Tibial artery (tissue), 4 donors: ENCODE measurements around the gene PTK7.
A peak's percentile ranks its signal among the peaks of the same experiment; 100 is the strongest.

Experiments used
- DNase-seq, 2 donors: peaks; one replicate each; pipeline ENCODE4 v3.0.0-alpha.2; 2019
- H3K27ac ChIP-seq, 2 donors: fragments of 200-600 bp; sonication (generic) in 1 of 2; 1 replicate in 1 of 2; 2 replicates in 1 of 2; pipeline ENCODE4 v1.5.1; 2018 to 2019; ENCODE audit warnings: mild to moderate bottlenecking in 1 of 2
- H3K27me3 ChIP-seq, 2 donors: fragments of 200-600 bp; sonication (generic) in 1 of 2; one replicate each; pipeline versions ENCODE4 v1.5.1 to v1.6.0; 2016 to 2019
- H3K36me3 ChIP-seq, 3 donors: fragments of 200-600 bp; sonication (generic) in 2 of 3; one replicate each; pipeline ENCODE4 v1.5.1; 2016 to 2019; ENCODE audit warnings: mild to moderate bottlenecking in 2 of 3
- H3K4me1 ChIP-seq, 4 donors: fragments of 200-600 bp; sonication (generic) in 2 of 4; 1 replicate in 3 of 4; 2 replicates in 1 of 4; pipeline ENCODE4 v1.5.1; 2016 to 2019
- H3K4me3 ChIP-seq, 2 donors: fragments of 200-600 bp; sonication (generic) in 1 of 2; 1 replicate in 1 of 2; 2 replicates in 1 of 2; pipeline ENCODE4 v1.5.1; 2018 to 2019; ENCODE audit warnings: mild to moderate bottlenecking in 2 of 2
- H3K9me3 ChIP-seq, 3 donors: fragments of 200-600 bp; sonication (generic) in 1 of 3; one replicate each; pipeline ENCODE4 v1.5.1; 2016 to 2019
- intact Hi-C: fragments of 100-400 bp; cut with DNase I; formaldehyde crosslinking; loops from one replicate; pipeline ENCODE4 v1.15.0; 2023; ENCODE audit warnings: low total_unique reads
- TF ChIP-seq, protein P1 (sequence below), 2 experiments: fragments of 200-600 bp in 1 of 2; fragments of 450-650 bp in 1 of 2; IDR thresholded peaks; one replicate each; pipeline ENCODE4 v1.5.1; 2017 to 2019; ENCODE audit warnings: antibody characterized with exemption in 2 of 2, mild to moderate bottlenecking in 1 of 2, moderate library complexity in 1 of 2

PTK7 gene

DNA sequence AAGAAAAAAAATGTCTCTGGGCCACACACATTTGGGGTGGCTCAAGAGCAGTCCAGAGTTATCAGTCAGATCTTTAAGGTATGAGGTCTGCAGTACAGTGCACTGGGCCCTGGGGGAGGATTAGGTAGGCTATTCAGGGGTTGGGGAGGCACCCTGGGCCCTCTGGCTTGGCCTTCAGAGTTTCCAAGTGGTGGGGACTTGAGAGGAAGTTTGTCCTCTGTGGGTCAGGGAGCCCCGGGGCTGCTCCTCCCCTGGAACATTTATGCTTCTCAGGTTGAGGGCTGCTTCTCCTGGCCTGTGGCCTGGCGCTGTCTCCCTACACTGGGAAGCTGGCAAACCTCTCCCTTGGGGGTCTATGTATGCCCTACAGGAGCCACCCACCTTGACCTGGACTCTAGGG is 46.0 kb downstream of the PTK7 start:
- DNase-seq = no peak
- Histone ChIP-seq H3K36me3 (no peaks in the 10 kb centered on the region), H3K9me3 (no peaks in the 10 kb centered on the region), H3K27me3 (no peaks in the 10 kb centered on the region), H3K27ac (peak overlapping the region; percentile 75), H3K4me1 (peaks cover 0 to 30% (median 21%) of the 10 kb centered on the region in 4 donors), H3K4me3 (no peak overlapping the region)
- TF ChIP-seq, protein P1, sequence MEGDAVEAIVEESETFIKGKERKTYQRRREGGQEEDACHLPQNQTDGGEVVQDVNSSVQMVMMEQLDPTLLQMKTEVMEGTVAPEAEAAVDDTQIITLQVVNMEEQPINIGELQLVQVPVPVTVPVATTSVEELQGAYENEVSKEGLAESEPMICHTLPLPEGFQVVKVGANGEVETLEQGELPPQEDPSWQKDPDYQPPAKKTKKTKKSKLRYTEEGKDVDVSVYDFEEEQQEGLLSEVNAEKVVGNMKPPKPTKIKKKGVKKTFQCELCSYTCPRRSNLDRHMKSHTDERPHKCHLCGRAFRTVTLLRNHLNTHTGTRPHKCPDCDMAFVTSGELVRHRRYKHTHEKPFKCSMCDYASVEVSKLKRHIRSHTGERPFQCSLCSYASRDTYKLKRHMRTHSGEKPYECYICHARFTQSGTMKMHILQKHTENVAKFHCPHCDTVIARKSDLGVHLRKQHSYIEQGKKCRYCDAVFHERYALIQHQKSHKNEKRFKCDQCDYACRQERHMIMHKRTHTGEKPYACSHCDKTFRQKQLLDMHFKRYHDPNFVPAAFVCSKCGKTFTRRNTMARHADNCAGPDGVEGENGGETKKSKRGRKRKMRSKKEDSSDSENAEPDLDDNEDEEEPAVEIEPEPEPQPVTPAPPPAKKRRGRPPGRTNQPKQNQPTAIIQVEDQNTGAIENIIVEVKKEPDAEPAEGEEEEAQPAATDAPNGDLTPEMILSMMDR (IDR thresholded peaks at IDR 0.05) = no peak
- intact Hi-C loops = loop anchor here (5.0 kb wide), 1 partner anchor 110 kb away; the partner anchor contains the start of genes KLHDC3 and MEA1

DNA sequence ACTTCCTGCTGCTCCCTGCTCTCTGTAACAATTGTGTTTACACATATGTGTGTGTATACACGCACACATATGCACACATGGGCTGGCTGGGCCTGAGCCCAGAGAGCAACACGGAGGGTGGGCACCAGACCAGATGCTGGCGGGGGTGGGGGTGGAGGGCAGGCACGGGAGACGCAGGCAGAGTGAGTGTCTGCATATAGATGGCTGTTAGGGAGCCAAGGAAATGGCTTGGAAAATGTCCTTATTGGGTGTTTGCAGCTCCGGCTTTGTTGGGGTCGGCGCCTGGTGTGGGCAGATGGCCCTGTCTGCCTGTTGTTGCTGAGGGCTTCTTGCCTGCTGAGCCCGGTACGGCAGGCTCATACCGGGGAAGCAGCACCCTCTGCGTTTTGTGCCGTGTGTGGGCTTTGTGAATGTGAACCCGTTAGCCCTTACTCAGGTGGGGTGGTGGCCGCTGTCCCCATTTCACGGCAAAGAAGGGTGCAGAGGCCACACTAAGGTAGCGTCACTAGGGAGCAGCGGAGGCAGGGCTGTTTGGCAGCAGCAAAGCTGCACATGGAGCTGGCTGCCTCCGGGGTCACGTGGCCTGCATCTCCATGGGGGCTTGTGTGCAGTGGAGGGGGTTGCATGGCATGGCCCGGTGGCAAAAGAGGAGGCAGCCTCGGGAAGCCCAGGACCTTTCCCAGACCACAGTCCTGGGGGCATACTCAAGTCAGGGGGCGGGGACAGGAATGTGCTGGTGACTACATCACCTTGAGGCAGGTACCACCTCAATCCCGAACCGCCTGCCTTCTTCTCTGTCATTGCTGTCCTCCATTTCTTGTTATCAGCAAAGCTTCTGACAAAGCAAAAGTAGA is 47.6 kb downstream of the PTK7 start:
- Histone ChIP-seq H3K36me3 (no peaks in the 10 kb centered on the region), H3K9me3 (no peaks in the 10 kb centered on the region), H3K27ac (no peak overlapping the region), H3K4me3 (no peak overlapping the region), H3K4me1 (peaks cover 0 to 34% (median 21%) of the 10 kb centered on the region in 4 donors), H3K27me3 (no peaks in the 10 kb centered on the region)
- no peak for DNase-seq
- TF ChIP-seq, protein P1 (IDR thresholded peaks at IDR 0.05) = no peak
- intact Hi-C loops = loop anchor here (5.0 kb wide), 1 partner anchor 111 kb away; the partner anchor contains the start of genes KLHDC3 and MEA1

DNA sequence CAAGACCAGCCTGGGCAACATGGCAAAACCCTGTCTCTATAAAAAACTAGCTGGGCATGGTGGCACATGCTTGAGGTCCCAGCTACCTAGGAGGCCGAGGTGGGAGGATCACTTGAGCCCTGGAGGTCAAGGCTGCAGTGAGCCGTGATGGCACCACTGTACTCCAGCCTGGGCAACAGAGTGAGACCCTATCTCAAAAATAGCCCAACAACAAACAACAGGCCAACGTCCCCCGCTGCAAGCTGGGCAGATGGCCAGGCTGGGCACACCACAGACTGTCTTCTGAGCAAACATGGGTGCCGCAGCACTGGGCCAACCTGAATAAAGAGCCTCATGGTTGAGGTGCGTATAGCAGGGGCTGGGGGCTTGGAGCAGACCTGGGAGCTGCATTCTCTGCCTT is 48.4 kb downstream of the PTK7 start:
- no peaks in the 10 kb centered on the region for H3K36me3 ChIP-seq
- H3K27ac ChIP-seq = no peak overlapping the region
- TF ChIP-seq, protein P1 (IDR thresholded peaks at IDR 0.05) = no peak
- peaks cover 0 to 41% (median 24%) of the 10 kb centered on the region in 4 donors for H3K4me1 ChIP-seq
- intact Hi-C loops = loop anchor here (5.0 kb wide), 1 partner anchor 112 kb away; the partner anchor contains the start of genes KLHDC3 and MEA1
- DNase-seq = no peak
- H3K27me3 ChIP-seq = no peaks in the 10 kb centered on the region
- H3K9me3 ChIP-seq = no peaks in the 10 kb centered on the region
- H3K4me3 ChIP-seq = no peak overlapping the region

DNA sequence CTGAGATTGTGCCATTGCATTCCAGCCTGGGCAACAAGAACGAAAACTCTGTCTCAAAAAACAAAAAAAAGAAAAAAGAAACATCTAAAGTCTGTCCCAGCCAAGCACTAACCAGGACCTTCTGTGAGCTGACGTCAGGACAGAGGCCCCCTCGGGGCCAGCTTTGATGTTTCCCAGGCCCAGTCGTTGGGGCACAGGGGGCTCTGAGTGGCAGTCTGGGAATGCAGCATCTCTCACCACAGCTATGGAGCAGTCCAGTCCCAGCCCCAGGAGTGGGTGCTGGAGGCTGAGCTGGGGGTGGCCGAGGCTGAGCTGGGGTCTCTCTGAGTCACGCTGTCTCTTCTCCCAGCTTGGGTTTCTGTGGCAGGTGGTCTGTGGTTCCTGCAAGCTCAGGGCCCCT is 49.0 kb downstream of the PTK7 start:
- Histone ChIP-seq H3K36me3 (no peaks in the 10 kb centered on the region), H3K4me1 (peaks cover 0 to 44% (median 26%) of the 10 kb centered on the region in 4 donors), H3K9me3 (no peaks in the 10 kb centered on the region), H3K4me3 (no peak overlapping the region), H3K27ac (no peak overlapping the region), H3K27me3 (peaks cover 0 to 1% of the 10 kb centered on the region in 2 donors)
- intact Hi-C loops = no loop called here
- TF ChIP-seq, protein P1 (IDR thresholded peaks at IDR 0.05) = no peak
- DNase-seq = no peak

DNA sequence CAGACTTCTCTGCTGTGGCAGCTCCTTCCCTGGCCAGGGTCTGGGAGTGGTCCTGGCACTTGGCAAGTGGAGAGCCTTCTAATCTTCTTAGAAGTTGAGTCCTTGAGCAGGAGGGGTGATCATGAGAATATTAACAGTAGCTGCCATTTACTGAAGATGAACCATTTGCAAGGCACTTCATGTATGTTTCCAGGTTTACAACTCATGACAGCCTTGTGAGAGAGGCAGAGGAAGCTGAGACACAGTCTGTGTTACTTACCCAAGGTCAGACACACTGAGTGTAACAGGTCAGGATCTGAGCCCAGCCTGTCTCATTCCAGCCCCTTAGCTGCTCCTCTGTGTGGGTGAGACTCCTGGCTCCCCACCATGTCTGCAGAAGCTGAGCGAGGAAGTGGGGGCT is 49.4 kb downstream of the PTK7 start:
- Histone ChIP-seq H3K9me3 (no peaks in the 10 kb centered on the region), H3K4me1 (peaks cover 0 to 44% (median 22%) of the 10 kb centered on the region in 4 donors), H3K27ac (no peak overlapping the region), H3K36me3 (no peaks in the 10 kb centered on the region), H3K27me3 (peaks cover 0 to 4% of the 10 kb centered on the region in 2 donors), H3K4me3 (no peak overlapping the region)
- TF ChIP-seq, protein P1 (IDR thresholded peaks at IDR 0.05) = no peak
- intact Hi-C loops = no loop called here
- DNase-seq = no peak
